Psoas muscle (tissue), 8 donors: ENCODE measurements around the gene ZC2HC1C. TPM values are rescaled to one million over a fixed set of nuclear protein-coding genes. Genes with fewer than 3 reads are reported as not detected.

ENCODE experiments used
- ATAC-seq, 4 donors: fragments of 200-7000 bp; cut with Tn5 transposase; one replicate each; pipeline ENCODE4 v1.9.1; 2020; ENCODE audit warnings: moderate library complexity in 3 of 4, mild to moderate bottlenecking in 2 of 4
- DNase-seq, 2 donors: peaks; one replicate each; pipeline ENCODE4 v3.0.0-alpha.2; 2020
- H3K27ac ChIP-seq: fragments of 200-600 bp; one replicate; pipeline ENCODE4 v1.8.0; 2022
- H3K27me3 ChIP-seq, 3 donors: fragments of 200-600 bp in 1 of 3; one replicate each; pipeline versions ENCODE4 v1.6.1 to v1.8.0; 2013 to 2022; ENCODE audit warnings: low read length in 2 of 3, mild to moderate bottlenecking in 2 of 3, moderate library complexity in 1 of 3; ENCODE audit not compliant: insufficient read depth in 3 of 3
- H3K36me3 ChIP-seq, 2 donors: fragments of 200-600 bp in 1 of 2; one replicate each; pipeline versions ENCODE4 v1.6.1 to v1.8.0; 2013 to 2022; ENCODE audit warnings: low read depth in 1 of 2, mild to moderate bottlenecking in 1 of 2, moderate library complexity in 1 of 2; ENCODE audit not compliant: insufficient read depth in 1 of 2
- H3K4me1 ChIP-seq: fragments of 200-600 bp; one replicate; pipeline ENCODE4 v1.8.0; 2022
- H3K4me3 ChIP-seq: fragments of 200-600 bp; one replicate; pipeline ENCODE4 v1.8.0; 2022; ENCODE audit warnings: mild to moderate bottlenecking
- H3K9me3 ChIP-seq: fragments of 200-600 bp; one replicate; pipeline ENCODE4 v1.8.0; 2022
- WGBS, 3 donors: extraction: QIAGEN DNeasy Blood & Tissue Kit; methylation state at CpG; one replicate each; pipeline versions ENCODE4 v1.1.6 to v1.1.7; 2013; 5-methylcytosine and 5-hydroxymethylcytosine counted together
- intact Hi-C, 2 donors: fragments of 100-400 bp; cut with DNase I; formaldehyde crosslinking; loops; one replicate each; pipeline versions ENCODE4 v1.11.0 to v1.14.2; 2022
- polyA plus RNA-seq, 3 donors: library from polyadenylated mRNA; stranded (reverse); fragments of 200-250 nt; gene quantifications; one replicate each; pipeline ENCODE4 v1.2.3, GENCODE V29; 2013
- total RNA-seq, 4 donors: library from RNA; stranded (reverse); fragmentation: NEBNext Ultra II Directional in 2 of 4; extraction: Animal tissue kit (Norgen Biotek cat#: 25700) in 2 of 4; gene quantifications; one replicate each; pipeline versions ENCODE4 v1.2.1 to v1.2.4, GENCODE V29; 2021 to 2023
- TF ChIP-seq, protein P1 (sequence below): fragments of 200-600 bp; IDR thresholded peaks from one replicate; pipeline ENCODE4 v1.8.0; 2022; ENCODE audit warnings: antibody characterized with exemption
- donor health status: healthy with polysubstance abuse.
- donor health status: DM: no; HTN: no; CAD: no; lungs with moderate emphysema.
- donor health status: Bipolar disorder and iron deficiency.
- donor health status: healthy.
- donor health status: DM: yes; HTN: yes; CAD: no.
- donor health status: DM: no; HTN: no; CAD: no.
- donor health status: DM: no; HTN: no; CAD: no.
- donor health status: DM: yes; HTN: yes; CAD: no.

Gene ZC2HC1C
- total and polyA plus RNA-seq, 7 donors, result 2.5 to 17.3 (median 4.6) TPM

DNA sequence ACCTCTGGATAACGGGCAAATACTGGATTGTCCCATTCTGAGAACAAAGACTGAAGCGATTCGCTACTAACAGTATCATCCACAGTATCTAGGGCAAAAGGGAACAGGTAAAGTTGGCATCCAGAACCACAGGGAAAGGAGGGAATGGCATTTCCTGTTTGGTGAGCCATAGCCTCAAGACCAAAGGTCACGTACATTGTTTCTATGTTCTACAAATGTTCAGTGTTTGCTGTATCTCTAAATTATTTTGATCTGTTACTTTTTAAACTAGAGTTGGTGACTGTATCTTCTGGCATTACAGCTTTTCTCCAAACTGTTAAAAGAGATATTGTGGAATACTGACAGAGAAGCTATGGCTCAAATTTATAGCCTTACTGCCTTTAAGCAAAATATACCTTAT is 27.8 kb upstream of the ZC2HC1C start:
- ATAC-seq (no peak), DNase-seq (no peak)
- TF ChIP-seq, protein P1, sequence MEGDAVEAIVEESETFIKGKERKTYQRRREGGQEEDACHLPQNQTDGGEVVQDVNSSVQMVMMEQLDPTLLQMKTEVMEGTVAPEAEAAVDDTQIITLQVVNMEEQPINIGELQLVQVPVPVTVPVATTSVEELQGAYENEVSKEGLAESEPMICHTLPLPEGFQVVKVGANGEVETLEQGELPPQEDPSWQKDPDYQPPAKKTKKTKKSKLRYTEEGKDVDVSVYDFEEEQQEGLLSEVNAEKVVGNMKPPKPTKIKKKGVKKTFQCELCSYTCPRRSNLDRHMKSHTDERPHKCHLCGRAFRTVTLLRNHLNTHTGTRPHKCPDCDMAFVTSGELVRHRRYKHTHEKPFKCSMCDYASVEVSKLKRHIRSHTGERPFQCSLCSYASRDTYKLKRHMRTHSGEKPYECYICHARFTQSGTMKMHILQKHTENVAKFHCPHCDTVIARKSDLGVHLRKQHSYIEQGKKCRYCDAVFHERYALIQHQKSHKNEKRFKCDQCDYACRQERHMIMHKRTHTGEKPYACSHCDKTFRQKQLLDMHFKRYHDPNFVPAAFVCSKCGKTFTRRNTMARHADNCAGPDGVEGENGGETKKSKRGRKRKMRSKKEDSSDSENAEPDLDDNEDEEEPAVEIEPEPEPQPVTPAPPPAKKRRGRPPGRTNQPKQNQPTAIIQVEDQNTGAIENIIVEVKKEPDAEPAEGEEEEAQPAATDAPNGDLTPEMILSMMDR, result no peak
- no peaks in the 10 kb centered on the region for H3K9me3 ChIP-seq
- H3K27me3 ChIP-seq, result no peaks in the 10 kb centered on the region
- H3K4me3 ChIP-seq, result no peak overlapping the region
- H3K36me3 ChIP-seq, result peaks cover 10 to 54% of the 10 kb centered on the region in 2 donors
- H3K27ac ChIP-seq, result no peak overlapping the region
- intact Hi-C loops, result no loop called here
- peaks cover 14% of the 10 kb centered on the region for H3K4me1 ChIP-seq
- 93 to 96% (median 93%) methylated on average over 4 of the region's 4 CpGs for WGBS, 3 donors

DNA sequence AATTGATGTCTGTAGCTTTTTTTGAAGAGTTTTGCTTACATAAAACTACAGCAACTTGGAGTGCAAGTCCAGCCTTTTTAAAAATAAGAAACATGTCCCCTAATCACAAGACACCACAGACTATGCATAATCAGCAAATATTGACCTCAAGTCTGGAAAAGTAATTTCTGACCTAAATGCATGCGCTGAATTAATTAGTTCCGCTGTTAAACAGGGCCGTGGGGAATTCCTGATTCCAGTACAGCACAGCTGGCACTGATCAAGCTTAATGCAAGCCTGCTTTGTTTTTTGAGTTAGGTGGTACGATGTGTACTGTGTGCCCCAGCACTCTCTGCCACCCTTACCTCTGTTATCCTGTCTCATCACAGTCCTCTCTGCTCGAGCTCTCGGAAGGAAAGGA is 27.4 kb upstream of the ZC2HC1C start:
- no peak overlapping the region for H3K4me3 ChIP-seq
- ATAC-seq (no peak), DNase-seq (no peak)
- 41 to 43% (median 42%) methylated on average over 6 of the region's 6 CpGs for WGBS, 3 donors
- intact Hi-C loops, result no loop called here
- peaks cover 10 to 50% of the 10 kb centered on the region in 2 donors for H3K36me3 ChIP-seq
- no peaks in the 10 kb centered on the region for H3K27me3 ChIP-seq
- no peak overlapping the region for H3K27ac ChIP-seq
- H3K4me1 ChIP-seq, result peaks cover 14% of the 10 kb centered on the region
- no peaks in the 10 kb centered on the region for H3K9me3 ChIP-seq
- TF ChIP-seq, protein P1, result no peak

DNA sequence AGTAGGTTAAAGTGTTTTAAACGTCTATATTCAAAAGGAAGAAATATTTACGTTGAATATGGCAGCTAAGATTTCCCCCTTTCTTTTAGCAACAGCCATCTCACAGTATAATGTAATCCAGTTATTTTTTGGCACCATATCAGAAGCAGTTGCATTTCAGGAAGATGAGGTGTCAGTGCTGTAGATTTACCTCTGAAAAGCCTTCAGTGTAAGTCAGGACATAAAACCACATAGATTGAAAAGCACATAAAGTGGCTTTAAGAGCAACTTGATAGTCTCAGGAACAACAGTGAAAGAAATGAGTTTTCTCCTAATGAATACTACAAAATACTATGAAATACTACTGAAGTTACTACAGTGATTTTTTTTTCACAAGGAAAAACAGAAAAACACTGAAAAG is 25.1 kb upstream of the ZC2HC1C start:
- TF ChIP-seq, protein P1, result no peak
- H3K27ac ChIP-seq, result no peak overlapping the region
- peak in 2 of 4 donors; percentile 68 to 76 for ATAC-seq
- H3K9me3 ChIP-seq, result no peaks in the 10 kb centered on the region
- peaks cover 6 to 37% of the 10 kb centered on the region in 2 donors for H3K36me3 ChIP-seq
- peaks cover 24% of the 10 kb centered on the region for H3K4me1 ChIP-seq
- intact Hi-C loops, result no loop called here
- no peaks in the 10 kb centered on the region for H3K27me3 ChIP-seq
- WGBS, 3 donors, result 12 to 22% (median 19%) methylated on average over 2 of the region's 2 CpGs
- no peak overlapping the region for H3K4me3 ChIP-seq
- no peak for DNase-seq

DNA sequence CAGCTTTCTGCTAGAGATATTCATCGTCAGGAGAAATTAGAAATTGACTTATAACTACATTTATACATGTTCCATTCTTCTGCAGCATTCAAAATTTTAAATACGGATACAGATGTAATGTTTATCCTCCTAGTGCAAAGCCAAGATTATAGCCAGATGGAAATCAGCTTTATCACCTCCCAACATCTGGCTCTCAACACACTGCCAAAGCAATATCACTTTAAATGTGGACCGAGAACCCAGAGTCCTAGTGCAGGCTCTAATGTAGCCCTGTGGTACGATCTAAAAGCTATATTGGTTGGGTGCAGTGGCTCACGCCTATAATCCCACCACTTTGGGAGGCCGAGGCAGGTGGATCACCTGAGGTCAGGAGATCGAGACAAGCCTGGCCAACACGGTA is 24.7 kb upstream of the ZC2HC1C start:
- 61 to 79% (median 62%) methylated on average over 8 of the region's 8 CpGs for WGBS, 3 donors
- Histone ChIP-seq H3K36me3 (peaks cover 6 to 35% of the 10 kb centered on the region in 2 donors), H3K4me3 (no peak overlapping the region), H3K27me3 (no peaks in the 10 kb centered on the region), H3K4me1 (peaks cover 29% of the 10 kb centered on the region), H3K27ac (no peak overlapping the region), H3K9me3 (no peaks in the 10 kb centered on the region)
- DNase-seq (no peak), ATAC-seq (no peak)
- intact Hi-C loops, result loop anchor here in 1 of 2 donors (5.0 kb wide), 1 partner anchor 37 kb away; no protein-coding TSS in a partner anchor
- TF ChIP-seq, protein P1, result no peak

DNA sequence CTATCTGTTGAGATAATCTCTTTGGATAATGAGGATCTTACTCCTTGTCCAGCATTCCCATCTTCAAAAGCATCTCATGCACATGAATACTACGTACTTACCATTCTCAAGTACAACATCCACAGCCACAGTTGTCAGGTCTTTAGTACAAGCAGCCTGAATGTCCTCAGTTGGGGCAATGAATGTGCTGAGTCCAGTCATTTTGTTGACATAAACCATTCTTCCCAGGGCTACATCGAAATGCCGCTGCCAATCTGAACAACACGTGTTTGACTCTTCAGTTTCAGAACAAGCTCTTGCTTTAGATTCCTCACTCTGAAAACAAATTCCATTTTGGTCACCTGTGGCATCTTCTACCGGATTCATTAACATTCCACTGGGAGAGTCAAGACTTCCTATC is 23.2 kb upstream of the ZC2HC1C start:
- WGBS, 3 donors, result 75 to 92% (median 77%) methylated on average over 5 of the region's 5 CpGs
- DNase-seq (no peak), ATAC-seq (no peak)
- intact Hi-C loops, result loop anchor here in 1 of 2 donors (5.0 kb wide), 1 partner anchor 39 kb away; no protein-coding TSS in a partner anchor
- Histone ChIP-seq H3K4me1 (peaks cover 40% of the 10 kb centered on the region), H3K27me3 (no peaks in the 10 kb centered on the region), H3K4me3 (no peak overlapping the region), H3K27ac (no peak overlapping the region), H3K9me3 (no peaks in the 10 kb centered on the region), H3K36me3 (peaks cover 6 to 22% of the 10 kb centered on the region in 2 donors)
- TF ChIP-seq, protein P1, result no peak
